Neural progenitor cell (in vitro differentiated cells): ENCODE measurements around the gene UQCC2.

ENCODE experiments used
- EZH2 ChIP-seq: fragments of 200-600 bp; sonication (generic); IDR thresholded peaks from 2 replicates; pipeline ENCODE4 v1.6.1; 2017; ENCODE audit warnings: antibody characterized with exemption, mild to moderate bottlenecking, moderate library complexity
- TF ChIP-seq, protein P1 (sequence below): fragments of 200-600 bp; sonication (generic); IDR thresholded peaks from 2 replicates; pipeline ENCODE4 v1.5.1; 2017; ENCODE audit warnings: antibody characterized with exemption, mild to moderate bottlenecking

DNA sequence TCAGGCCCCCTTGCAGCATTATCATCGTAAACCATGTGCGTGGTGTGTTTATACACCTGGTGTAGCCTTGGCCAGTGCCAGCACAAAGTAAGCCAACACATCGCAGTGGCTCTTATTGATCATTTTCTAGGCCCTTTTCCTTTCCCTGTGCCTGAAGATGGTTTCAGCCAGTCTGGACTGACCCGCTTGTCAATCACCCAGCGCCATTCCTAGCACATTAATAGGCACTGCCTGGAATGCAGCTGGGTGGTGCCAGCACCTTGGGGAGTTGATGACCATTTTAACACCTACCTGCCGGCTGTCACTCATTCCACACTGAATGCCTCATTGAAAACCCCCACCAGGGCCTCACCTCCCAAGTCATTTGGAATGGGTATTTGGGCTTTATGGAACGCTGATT, 4.9 kb upstream of the UQCC2 start:
- TF ChIP-seq, protein P1, sequence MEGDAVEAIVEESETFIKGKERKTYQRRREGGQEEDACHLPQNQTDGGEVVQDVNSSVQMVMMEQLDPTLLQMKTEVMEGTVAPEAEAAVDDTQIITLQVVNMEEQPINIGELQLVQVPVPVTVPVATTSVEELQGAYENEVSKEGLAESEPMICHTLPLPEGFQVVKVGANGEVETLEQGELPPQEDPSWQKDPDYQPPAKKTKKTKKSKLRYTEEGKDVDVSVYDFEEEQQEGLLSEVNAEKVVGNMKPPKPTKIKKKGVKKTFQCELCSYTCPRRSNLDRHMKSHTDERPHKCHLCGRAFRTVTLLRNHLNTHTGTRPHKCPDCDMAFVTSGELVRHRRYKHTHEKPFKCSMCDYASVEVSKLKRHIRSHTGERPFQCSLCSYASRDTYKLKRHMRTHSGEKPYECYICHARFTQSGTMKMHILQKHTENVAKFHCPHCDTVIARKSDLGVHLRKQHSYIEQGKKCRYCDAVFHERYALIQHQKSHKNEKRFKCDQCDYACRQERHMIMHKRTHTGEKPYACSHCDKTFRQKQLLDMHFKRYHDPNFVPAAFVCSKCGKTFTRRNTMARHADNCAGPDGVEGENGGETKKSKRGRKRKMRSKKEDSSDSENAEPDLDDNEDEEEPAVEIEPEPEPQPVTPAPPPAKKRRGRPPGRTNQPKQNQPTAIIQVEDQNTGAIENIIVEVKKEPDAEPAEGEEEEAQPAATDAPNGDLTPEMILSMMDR, result no peak
- TF ChIP-seq EZH2, result no peak
